HS-5 (cell line): ENCODE results near the gene EIF3L.

ENCODE experiments used
- DNase-seq: peaks from one replicate; pipeline ENCODE4 v3.0.0-alpha.2; 2012; ENCODE audit warnings: low read depth

EIF3L gene

GRCh38 chr22:37817705-37818408, 31.4 kb upstream of the EIF3L start:
- DNase-seq: no peak

- DNase-seq: no peak
Observed at GRCh38 chr22:37818409-37819104, 30.7 kb upstream of the EIF3L start.

GRCh38 chr22:37819105-37819433, 30.1 kb upstream of the EIF3L start:
- no peak for DNase-seq

GRCh38 chr22:37820350-37820749, 28.9 kb upstream of the EIF3L start:
- no peak for DNase-seq

GRCh38 chr22:37822079-37822833, 27.0 kb upstream of the EIF3L start:
- no peak for DNase-seq

- no peak for DNase-seq
Observed at GRCh38 chr22:37823134-37823985, 25.9 kb upstream of the EIF3L start, which contains the start of gene GALR3. Gene GALR3, plus strand, starts transcription at chr22:37823382. Its CDS starts 25 bp downstream, at chr22:37823407.

GRCh38 chr22:37824674-37825641, 24.3 kb upstream of the EIF3L start:
- DNase-seq: no peak

GRCh38 chr22:37827056-37827455, 22.2 kb upstream of the EIF3L start:
- DNase-seq: no peak

- no peak for DNase-seq
Observed at GRCh38 chr22:37830093-37830842, 19.0 kb upstream of the EIF3L start.

- DNase-seq: no peak
Observed at GRCh38 chr22:37831472-37831871, 17.7 kb upstream of the EIF3L start.

- no peak for DNase-seq
Observed at GRCh38 chr22:37832022-37832857, 17.0 kb upstream of the EIF3L start.

- DNase-seq: no peak
Observed at GRCh38 chr22:37842015-37842793, 7.0 kb upstream of the EIF3L start.

GRCh38 chr22:37843741-37844089, 5.5 kb upstream of the EIF3L start:
- no peak for DNase-seq

- DNase-seq: no peak
Observed at GRCh38 chr22:37844904-37845329, 4.3 kb upstream of the EIF3L start.

GRCh38 chr22:37846433-37846832, 2.8 kb upstream of the EIF3L start:
- DNase-seq: no peak

GRCh38 chr22:37848587-37849088, 581 bp upstream of the EIF3L start:
- no peak for DNase-seq

- no peak for DNase-seq
Observed at GRCh38 chr22:37850801-37851200, 1.6 kb downstream of the EIF3L start.

- no peak for DNase-seq
Observed at GRCh38 chr22:37852418-37852817, 3.2 kb downstream of the EIF3L start.
